M059J (cell line): ENCODE measurements around the gene SF3B6. TPM values are rescaled to one million over a fixed set of nuclear protein-coding genes. Genes with fewer than 3 reads are reported as not detected.
"Not testable (repeated sequence)": the region's sequence is repeated elsewhere in the genome, so short reads cannot be mapped to it uniquely, and the experiment has no call there.

Experiments
- DNase-seq: peaks from one replicate; pipeline ENCODE4 v3.0.0-alpha.2; 2012; ENCODE audit warnings: low read depth
- total RNA-seq: library from RNA; depleted of rRNA; stranded (reverse); fragments of >200 nt; shearing (Covaris generic); gene quantifications from 2 replicates; pipeline ENCODE4 v1.2.3, GENCODE V29; 2014

SF3B6 gene
- total RNA-seq, 1 experiment from 2014 or later: 302 TPM

- DNase-seq: peak; percentile 15
Measured at GRCh38 chr2:24050041-24050979, 25.8 kb downstream of the SF3B6 start.

GRCh38 chr2:24049485-24050021 is 26.6 kb downstream of the SF3B6 start, which contains the start of gene FKBP1B:
TSS of gene FKBP1B (plus strand) at chr2:24049741. CDS start at chr2:24049850, 109 bp downstream.
- peak; percentile 52 for DNase-seq

GRCh38 chr2:24048769-24049484 is 27.2 kb downstream of the SF3B6 start:
- DNase-seq: peak; percentile 37

- DNase-seq: peak; percentile 14
Measured at GRCh38 chr2:24047703-24048033, 28.5 kb downstream of the SF3B6 start.

- peak; percentile 99 for DNase-seq
Measured at GRCh38 chr2:24046930-24047702, 29.0 kb downstream of the SF3B6 start, which contains the start of gene WDCP. TSS of gene WDCP (minus strand) at chr2:24047391. CDS start at chr2:24039494, 7,897 bp downstream.

GRCh38 chr2:24046599-24046929 is 29.6 kb downstream of the SF3B6 start:
- DNase-seq: no peak

GRCh38 chr2:24045511-24046508 is 30.3 kb downstream of the SF3B6 start:
- no peak for DNase-seq

- DNase-seq: not testable (repeated sequence)
Measured at GRCh38 chr2:24043133-24043532, 33.0 kb downstream of the SF3B6 start.

GRCh38 chr2:24040511-24040910 is 35.6 kb downstream of the SF3B6 start:
- no peak for DNase-seq

GRCh38 chr2:24038786-24039499 is 37.2 kb downstream of the SF3B6 start:
- no peak for DNase-seq

GRCh38 chr2:24026233-24026632 is 49.9 kb downstream of the SF3B6 start:
- DNase-seq: no peak

- no peak for DNase-seq
Measured at GRCh38 chr2:24024996-24025663, 51.0 kb downstream of the SF3B6 start.

GRCh38 chr2:24024018-24024417 is 52.1 kb downstream of the SF3B6 start:
- DNase-seq: no peak

GRCh38 chr2:24022975-24023575 is 53.1 kb downstream of the SF3B6 start:
- no peak for DNase-seq

- DNase-seq: no peak
Measured at GRCh38 chr2:24022324-24022974, 53.7 kb downstream of the SF3B6 start.

- peak; percentile 84 for DNase-seq
Measured at GRCh38 chr2:24021122-24021998, 54.8 kb downstream of the SF3B6 start.

- DNase-seq: no peak
Measured at GRCh38 chr2:24020244-24020643, 55.9 kb downstream of the SF3B6 start.
